ENCODE data around the gene GRIA1.

GRIA1 gene

DNA sequence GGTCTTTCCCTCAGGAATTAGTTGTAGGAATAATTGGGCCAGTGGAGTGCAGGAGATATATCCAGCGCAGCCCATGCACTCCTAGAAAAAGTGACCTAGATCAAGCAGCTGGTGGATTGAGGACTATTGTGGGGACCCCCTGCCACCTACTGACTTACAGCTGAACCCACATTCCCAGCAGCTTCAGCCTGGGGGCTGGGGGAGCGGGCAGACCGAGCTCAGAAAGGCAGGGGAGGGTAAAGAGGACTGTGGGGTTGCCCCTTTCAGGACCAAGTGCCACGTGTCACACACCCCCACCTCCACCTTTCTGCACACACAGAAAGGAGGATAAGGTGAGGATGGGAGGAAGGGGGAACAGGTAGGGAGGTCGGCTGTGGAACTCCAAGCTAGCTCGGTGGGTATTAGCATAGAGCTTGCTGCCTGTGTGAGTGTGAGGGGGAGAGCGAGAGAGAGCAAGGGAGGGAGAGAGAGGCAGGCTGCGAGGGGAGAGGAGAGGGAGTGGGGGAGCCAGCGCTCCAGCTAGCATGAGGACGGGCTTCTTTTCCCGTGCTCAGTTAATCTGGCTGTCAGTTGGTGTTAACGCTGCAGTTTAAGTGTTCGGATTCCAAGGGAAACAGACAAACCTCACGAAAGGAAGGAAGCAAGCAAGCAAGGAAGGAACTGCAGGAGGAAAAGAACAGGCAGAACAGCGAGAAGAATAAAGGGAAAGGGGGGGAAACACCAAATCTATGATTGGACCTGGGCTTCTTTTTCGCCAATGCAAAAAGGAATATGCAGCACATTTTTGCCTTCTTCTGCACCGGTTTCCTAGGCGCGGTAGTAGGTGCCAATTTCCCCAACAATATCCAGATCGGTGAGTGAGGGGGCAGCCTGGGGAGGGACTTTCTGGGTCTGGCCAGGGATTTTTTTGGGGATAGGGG is at the start of gene GRIA1:
GRIA1 (plus strand) TSS at position 553 of the 920 bp plus-strand sequence.
- FAIRE-seq: no peak

DNA sequence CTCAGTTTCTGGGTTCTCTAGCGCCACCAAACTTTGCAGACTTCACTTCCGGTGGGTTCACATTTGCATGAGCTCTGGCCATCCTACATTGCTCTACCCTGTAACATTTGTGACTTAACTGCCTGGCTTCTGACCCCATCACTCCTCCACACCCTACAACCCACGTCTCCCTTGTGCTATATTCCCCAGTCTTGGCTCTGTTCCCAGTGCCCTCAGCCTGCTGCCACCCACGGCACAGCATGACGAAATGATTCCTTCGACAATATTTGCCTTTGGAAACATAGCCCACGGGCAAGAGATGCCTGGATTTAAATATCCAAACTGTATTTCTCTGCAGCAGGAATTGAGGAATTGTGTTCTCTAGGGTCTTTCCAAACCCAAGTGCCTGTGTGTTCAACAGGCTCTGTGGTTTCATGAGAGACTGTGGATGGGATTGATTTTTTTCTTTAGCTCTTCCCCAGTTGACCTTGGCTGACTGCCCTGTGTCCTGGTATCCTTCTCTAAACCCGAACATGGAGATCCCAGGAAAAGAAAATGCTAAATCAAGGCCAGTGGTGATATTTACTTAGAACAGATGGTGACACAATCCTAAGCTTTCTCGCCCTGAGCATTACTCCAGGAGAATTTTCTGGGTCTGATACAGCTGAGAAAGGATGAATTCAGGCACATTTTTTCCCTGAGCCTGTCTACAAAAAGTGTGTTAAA is 44.4 kb upstream of the GRIA1 start:
- FAIRE-seq: no peak

DNA sequence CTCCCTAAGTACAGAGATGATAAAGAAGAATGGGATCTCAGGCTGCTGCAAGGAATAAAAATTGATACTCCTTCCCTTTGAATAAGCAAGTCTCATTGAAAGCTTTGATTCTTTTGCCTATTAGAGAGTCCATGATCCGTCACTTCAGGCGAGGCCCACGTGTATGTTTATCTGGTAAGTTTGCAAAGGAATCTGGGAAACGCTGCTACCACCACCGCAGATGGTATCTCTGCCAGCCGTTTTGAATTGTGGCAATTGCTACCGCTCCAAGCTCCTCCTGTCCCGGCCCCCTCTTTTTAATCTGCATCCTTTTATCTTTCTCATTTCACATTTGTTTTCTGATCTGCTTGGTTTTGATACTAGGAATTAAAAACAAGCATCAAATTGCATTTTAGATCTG is 42.9 kb upstream of the GRIA1 start:
- FAIRE-seq: no peak

GRCh38 chr5:153456354-153456753 is 34.1 kb upstream of the GRIA1 start:
- no peak for FAIRE-seq

GRCh38 chr5:153456993-153457392 is 33.5 kb upstream of the GRIA1 start:
- FAIRE-seq: no peak

DNA sequence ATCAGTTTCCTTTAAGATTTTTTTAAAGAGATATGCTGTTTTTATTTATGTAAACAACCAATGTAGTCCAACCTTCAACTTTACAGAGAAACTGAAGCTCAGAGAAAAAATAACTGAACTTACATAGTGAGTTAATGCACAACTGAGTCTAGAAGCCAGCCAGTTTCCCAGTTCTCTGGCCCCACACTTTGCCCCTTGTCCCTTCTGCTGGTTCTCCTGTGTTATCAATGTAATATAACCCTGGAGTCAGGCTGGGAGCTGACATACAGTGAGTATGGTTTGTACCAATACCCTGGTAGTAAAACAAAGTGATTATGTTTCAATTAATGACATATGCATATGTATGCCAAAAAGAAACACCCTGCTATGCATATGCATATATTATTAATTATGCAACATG is 32.2 kb upstream of the GRIA1 start:
- FAIRE-seq: no peak

DNA sequence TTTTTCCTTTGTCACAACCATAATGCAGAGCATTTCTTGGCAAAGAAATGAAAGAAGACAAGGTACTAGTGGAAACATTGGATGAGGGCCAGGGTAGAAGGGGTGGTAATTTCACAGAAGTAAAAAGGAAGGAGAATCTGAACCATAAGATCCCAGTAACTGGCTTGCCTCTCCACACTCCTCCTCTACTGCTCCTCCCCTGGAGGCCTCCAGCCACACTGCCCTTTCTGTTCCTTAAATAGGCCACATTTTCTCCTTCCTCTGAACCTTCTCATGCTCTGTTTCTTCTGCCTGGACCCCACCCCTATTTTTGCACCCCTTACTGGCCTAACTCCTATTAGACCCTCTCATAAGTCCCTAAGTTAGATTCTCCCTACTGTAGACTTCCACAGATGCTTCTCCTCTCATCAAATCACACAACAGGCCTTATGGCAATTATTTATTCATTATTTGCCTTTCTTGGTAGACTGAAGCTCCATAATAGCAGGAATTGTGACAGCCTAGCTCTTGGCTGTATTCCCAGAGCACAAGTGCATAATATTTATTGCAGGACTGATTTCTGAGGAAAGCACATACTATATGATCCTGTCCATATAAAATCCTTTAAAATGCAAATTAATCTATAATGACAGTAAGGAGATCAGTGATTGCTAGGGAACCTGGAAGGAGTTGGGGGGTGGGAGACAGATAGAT is 31.3 kb upstream of the GRIA1 start:
- FAIRE-seq: no peak

DNA sequence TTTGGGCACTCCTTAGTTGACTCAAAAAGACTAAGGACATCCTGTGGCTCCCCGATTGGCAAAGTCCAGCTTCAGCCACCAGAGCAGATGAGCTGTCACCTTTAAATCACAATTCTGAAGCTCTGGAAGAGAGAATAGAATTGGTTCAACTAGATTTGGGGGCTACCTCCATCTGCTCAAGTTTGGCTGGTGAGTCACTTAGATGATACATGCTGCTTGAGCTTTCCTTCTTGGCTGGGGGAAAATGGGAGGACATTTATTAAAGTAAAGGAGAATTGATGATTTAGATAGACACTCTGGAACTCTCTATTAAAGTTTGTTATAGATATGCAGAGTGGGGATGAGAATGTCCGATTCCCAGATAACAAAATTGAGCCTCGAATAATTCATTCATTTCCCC is 30.0 kb upstream of the GRIA1 start:
- no peak for FAIRE-seq

- no peak for FAIRE-seq
These were observed 29.1 kb upstream of the GRIA1 start for GRCh38 chr5:153461341-153461740.

- no peak for FAIRE-seq
These were observed 26.7 kb upstream of the GRIA1 start for GRCh38 chr5:153463806-153464205.

DNA sequence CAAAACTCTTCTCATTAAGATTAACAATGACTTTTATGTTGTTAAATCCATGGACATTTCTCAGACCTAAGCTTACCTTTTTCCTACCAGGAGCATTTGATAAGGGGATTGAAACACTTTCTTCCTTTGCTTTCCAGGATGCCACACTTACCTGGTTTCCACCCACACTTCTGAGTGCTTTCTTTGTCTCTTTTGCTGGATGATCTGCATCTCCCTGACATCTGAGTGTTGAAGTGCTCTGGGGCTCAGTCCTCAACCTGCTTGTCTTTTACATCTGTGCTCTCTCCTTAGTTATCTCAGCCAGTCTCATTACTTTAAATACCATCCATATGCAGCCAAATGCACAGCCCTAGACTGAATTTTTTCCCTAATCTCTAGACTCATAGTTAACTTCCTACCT is 22.9 kb upstream of the GRIA1 start:
- no peak for FAIRE-seq

DNA sequence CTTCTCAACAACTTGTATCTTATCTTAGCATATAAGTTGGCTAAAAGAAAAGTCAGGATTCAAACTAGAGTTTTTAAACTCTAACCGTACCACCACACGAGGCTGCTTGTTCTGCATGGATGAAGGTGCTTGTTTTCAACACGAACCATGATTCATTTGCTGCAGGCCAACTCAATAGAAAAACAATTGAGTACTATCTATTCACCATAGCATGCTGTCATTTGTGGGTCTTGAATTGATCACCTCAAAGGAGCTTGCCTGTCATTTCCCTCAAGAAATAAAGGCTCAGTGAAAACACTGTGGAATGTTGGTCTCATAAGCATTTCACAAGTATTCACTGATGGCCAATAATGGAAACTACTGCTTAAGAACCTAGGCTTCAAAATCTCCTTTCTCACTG is 21.0 kb upstream of the GRIA1 start:
- no peak for FAIRE-seq

GRCh38 chr5:153470736-153471135 is 19.7 kb upstream of the GRIA1 start:
- no peak for FAIRE-seq

DNA sequence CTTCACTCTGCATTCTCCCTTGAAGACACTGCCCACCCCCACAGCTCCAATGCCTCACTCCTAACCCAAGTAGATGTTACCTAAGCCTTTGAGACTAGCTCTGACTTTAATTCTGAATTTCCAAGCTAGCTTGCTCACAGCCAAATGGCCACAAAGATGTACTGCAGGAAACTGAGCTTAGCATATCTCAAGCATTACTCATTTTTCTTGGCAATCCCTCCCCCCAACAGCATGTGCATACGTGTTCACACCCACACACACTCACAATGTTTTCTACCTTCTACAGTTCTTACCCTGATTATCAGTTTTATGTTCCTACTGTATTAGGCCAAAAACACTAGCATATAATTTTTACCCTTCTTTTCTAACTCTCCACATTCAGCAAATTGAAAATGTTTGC is 13.7 kb upstream of the GRIA1 start:
- FAIRE-seq: no peak

GRCh38 chr5:153480401-153480800 is 10.1 kb upstream of the GRIA1 start:
- no peak for FAIRE-seq

- no peak for FAIRE-seq
These were observed 7.0 kb upstream of the GRIA1 start for GRCh38 chr5:153483482-153483881.

- no peak for FAIRE-seq
These were observed 4.8 kb upstream of the GRIA1 start for GRCh38 chr5:153485641-153486040.

GRCh38 chr5:153486771-153487170 is 3.7 kb upstream of the GRIA1 start:
- no peak for FAIRE-seq

DNA sequence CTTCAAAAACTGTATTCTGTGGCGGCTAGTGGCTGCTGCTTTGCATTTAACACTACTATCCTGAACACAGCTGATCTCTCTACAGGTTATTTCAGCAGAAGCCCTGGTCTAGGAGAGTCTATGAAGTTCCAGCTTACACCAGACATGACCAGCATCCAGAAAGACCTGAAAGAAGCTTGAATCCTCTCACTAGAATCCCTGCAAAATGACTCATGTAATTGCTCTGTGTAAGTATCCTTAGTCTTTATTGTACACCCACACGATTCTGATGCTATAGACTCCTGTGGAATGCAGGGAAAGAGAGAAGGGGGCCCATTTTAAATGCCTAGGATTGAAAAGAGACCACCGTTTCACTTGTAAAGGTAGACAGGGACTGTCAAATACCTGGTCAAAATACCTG is 859 bp upstream of the GRIA1 start:
- no peak for FAIRE-seq

DNA sequence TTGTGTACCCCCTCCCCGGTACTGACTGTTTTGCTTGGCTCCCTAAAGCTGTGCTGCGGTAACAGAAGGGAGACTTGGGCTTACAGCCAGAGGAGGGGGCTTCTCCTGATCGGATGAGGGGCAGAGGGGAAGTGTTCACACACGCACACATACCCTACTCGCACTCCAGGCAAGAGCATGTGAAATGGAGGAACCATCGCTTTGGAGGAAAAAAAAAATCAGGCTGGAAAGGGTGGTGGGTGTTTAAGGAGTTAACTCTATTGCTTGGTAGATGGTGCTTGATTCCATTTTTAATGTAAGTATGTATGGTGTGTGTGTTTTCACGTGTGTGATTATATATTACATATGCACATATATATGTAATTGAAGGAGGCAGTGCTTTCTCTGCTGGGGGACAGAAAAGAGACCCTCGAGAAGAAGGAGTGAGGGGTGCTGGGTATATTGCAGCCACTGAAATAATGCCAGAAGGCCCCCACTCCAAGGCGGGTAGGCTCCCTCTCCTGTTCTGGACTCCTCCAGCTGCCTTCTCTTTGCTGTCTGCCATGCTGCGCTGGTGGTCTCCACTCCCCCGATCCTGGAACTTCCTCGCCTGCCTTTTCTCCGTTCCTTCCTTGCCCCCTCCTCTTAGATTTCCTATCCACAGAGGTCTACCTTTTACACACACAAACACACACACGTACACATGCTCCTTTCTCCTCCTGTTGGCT is 721 bp downstream of the GRIA1 start:
- no peak for FAIRE-seq

GRCh38 chr5:153491856-153492255 is 1.4 kb downstream of the GRIA1 start:
- no peak for FAIRE-seq

- no peak for FAIRE-seq
These were observed 6.4 kb downstream of the GRIA1 start for GRCh38 chr5:153496835-153497234.

DNA sequence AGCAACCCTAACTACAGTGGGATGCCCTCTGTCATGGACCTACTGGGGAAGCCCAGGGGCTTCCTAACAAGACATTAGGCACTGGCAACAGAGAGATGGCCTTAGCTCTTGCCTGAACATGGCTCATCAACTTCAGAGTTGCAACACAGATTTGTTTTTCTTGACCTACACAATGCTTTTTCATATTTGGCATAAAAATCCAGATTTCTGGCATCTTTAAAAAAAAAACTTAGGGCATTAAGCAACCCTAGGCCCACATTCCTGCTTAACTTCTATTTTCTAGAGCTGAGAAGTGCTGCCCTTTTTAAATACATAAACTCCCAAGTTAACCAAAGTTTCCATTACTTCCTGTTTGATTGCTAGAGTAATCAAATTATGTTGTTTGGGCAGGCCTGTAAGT is 8.0 kb downstream of the GRIA1 start:
- FAIRE-seq: no peak
